Stimulated activated CD4-positive, alpha-beta T cell treated with anti-CD3 and anti-CD28 coated beads, Interleukin-15, amount 100 ng/mL, for 24 hours (primary cell): Measurements from ENCODE around the gene TTC9C.

Experiments used
- DNase-seq: peaks from one replicate; pipeline ENCODE4 v3.0.0-alpha.2; 2020

TTC9C gene

GRCh38 chr11:62752994-62753735 lies 24.9 kb downstream of the TTC9C start:
- DNase-seq: no peak

- DNase-seq: peak; percentile 97
Observed at GRCh38 chr11:62753736-62754603, 25.7 kb downstream of the TTC9C start, which contains the start of gene ZBTB3. ZBTB3 (minus strand) TSS chr11:62754160; CDS start chr11:62753664, 496 bp downstream.

GRCh38 chr11:62755086-62755615 lies 26.9 kb downstream of the TTC9C start:
- no peak for DNase-seq

GRCh38 chr11:62757846-62758788 lies 29.8 kb downstream of the TTC9C start:
- DNase-seq: no peak

GRCh38 chr11:62760867-62761227 lies 32.6 kb downstream of the TTC9C start:
- peak; percentile 33 for DNase-seq

- DNase-seq: peak; percentile 38
Observed at GRCh38 chr11:62770778-62771143, 42.5 kb downstream of the TTC9C start.

GRCh38 chr11:62771144-62772021 lies 43.1 kb downstream of the TTC9C start, which contains the start of gene TAF6L:
TAF6L (plus strand) TSS chr11:62771396; CDS start chr11:62775784, 4,388 bp downstream.
- peak; percentile 98 for DNase-seq

- no peak for DNase-seq
Observed at GRCh38 chr11:62774407-62774806, 46.1 kb downstream of the TTC9C start.

GRCh38 chr11:62775646-62776045 lies 47.4 kb downstream of the TTC9C start:
- no peak for DNase-seq

- no peak for DNase-seq
Observed at GRCh38 chr11:62777389-62777788, 49.1 kb downstream of the TTC9C start.

GRCh38 chr11:62778441-62778840 lies 50.2 kb downstream of the TTC9C start:
- no peak for DNase-seq

GRCh38 chr11:62782753-62783152 lies 54.5 kb downstream of the TTC9C start:
- no peak for DNase-seq

GRCh38 chr11:62786318-62787004 lies 58.2 kb downstream of the TTC9C start:
- peak; percentile 90 for DNase-seq

GRCh38 chr11:62787005-62787759 lies 58.9 kb downstream of the TTC9C start, which contains the start of gene TMEM179B:
TMEM179B (plus strand) TSS chr11:62787402; CDS start chr11:62787432, 30 bp downstream.
- DNase-seq: peak; percentile 99
